H9 (cell line): ENCODE data around the gene COPZ2. TPM values are rescaled to one million over a fixed set of nuclear protein-coding genes. Genes with fewer than 3 reads are reported as not detected.
A peak's percentile ranks its signal among the peaks of the same experiment; 100 is the strongest.

Experiments
- DNase-seq: peaks from one replicate; pipeline ENCODE4 v3.0.0-alpha.2; 2017
- H2AFZ ChIP-seq: one replicate; pipeline ENCODE4 v1.6.1; 2013; ENCODE audit warnings: mild to moderate bottlenecking, low read length, control low read depth, moderate library complexity
- H2AK5ac ChIP-seq: 2 replicates; pipeline ENCODE4 v1.6.1; 2013; ENCODE audit warnings: low read length, control low read depth, mixed read lengths; ENCODE audit not compliant: insufficient read length
- H2BK120ac ChIP-seq: one replicate; pipeline ENCODE4 v1.6.1; 2013; ENCODE audit warnings: low read depth, mild to moderate bottlenecking, low read length, control low read depth, inconsistent platforms; ENCODE audit not compliant: poor library complexity, severe bottlenecking
- H2BK12ac ChIP-seq: 2 replicates; pipeline ENCODE4 v1.6.1; 2013; ENCODE audit warnings: low read length, control low read depth, mixed read lengths, low read depth; ENCODE audit not compliant: insufficient read length
- H2BK15ac ChIP-seq: 2 replicates; pipeline ENCODE4 v1.6.1; 2013; ENCODE audit warnings: low read depth, low read length, control low read depth
- H2BK20ac ChIP-seq: one replicate; pipeline ENCODE4 v1.6.1; 2013; ENCODE audit warnings: low read depth, mild to moderate bottlenecking, low read length, control low read depth, inconsistent platforms; ENCODE audit not compliant: poor library complexity, severe bottlenecking
- H2BK5ac ChIP-seq: 2 replicates; pipeline ENCODE4 v1.6.1; 2013; ENCODE audit warnings: low read length, control low read depth, mixed read lengths; ENCODE audit not compliant: insufficient read length
- H3K14ac ChIP-seq: 2 replicates; pipeline ENCODE4 v1.6.1; 2013; ENCODE audit warnings: low read length, control low read depth; ENCODE audit not compliant: insufficient read depth
- H3K18ac ChIP-seq: 2 replicates; pipeline ENCODE4 v1.6.1; 2013; ENCODE audit warnings: low read depth, mild to moderate bottlenecking, mixed read lengths, low read length, control low read depth; ENCODE audit not compliant: insufficient read length
- H3K23ac ChIP-seq: 2 replicates; pipeline ENCODE4 v1.6.1; 2013; ENCODE audit warnings: low read length, control low read depth, mixed read lengths, low read depth; ENCODE audit not compliant: insufficient read length
- H3K23me2 ChIP-seq: 2 replicates; pipeline ENCODE4 v1.6.1; 2013; ENCODE audit warnings: low read depth, mild to moderate bottlenecking, mixed read lengths, low read length, control low read depth; ENCODE audit not compliant: insufficient read length, poor library complexity, severe bottlenecking
- H3K27ac ChIP-seq: 2 replicates; pipeline ENCODE4 v1.5.1; 2013; ENCODE audit warnings: low read length, control low read depth, mixed read lengths, low read depth; ENCODE audit not compliant: insufficient read length
- H3K27me3 ChIP-seq: 2 replicates; pipeline ENCODE4 v1.6.1; 2013; ENCODE audit warnings: low read length, control low read depth, inconsistent platforms; ENCODE audit not compliant: insufficient read depth
- H3K4ac ChIP-seq: 2 replicates; pipeline ENCODE4 v1.6.1; 2013; ENCODE audit warnings: low read depth, mild to moderate bottlenecking, control low read depth, inconsistent platforms, low read length, moderate library complexity
- H3K4me1 ChIP-seq: 2 replicates; pipeline ENCODE4 v1.6.1; 2013; ENCODE audit warnings: low read length, control low read depth, inconsistent platforms; ENCODE audit not compliant: insufficient read depth
- H3K4me2 ChIP-seq: 2 replicates; pipeline ENCODE4 v1.6.1; 2013; ENCODE audit warnings: low read length, control low read depth, mixed read lengths; ENCODE audit not compliant: insufficient read length, insufficient read depth
- H3K56ac ChIP-seq: 2 replicates; pipeline ENCODE4 v1.6.1; 2013; ENCODE audit warnings: low read depth, mild to moderate bottlenecking, mixed read lengths, low read length, control low read depth; ENCODE audit not compliant: insufficient read length
- H3K79me1 ChIP-seq: 2 replicates; pipeline ENCODE4 v1.6.1; 2013; ENCODE audit warnings: low read depth, mild to moderate bottlenecking, moderate library complexity, low read length, control low read depth, inconsistent platforms; ENCODE audit not compliant: insufficient read depth, poor library complexity, severe bottlenecking
- H3K79me2 ChIP-seq: 2 replicates; pipeline ENCODE4 v1.6.1; 2013; ENCODE audit warnings: low read length, control low read depth, inconsistent platforms; ENCODE audit not compliant: insufficient read depth
- H3K9ac ChIP-seq: 2 replicates; pipeline ENCODE4 v1.6.1; 2013; ENCODE audit warnings: low read length, control low read depth, mixed read lengths; ENCODE audit not compliant: insufficient read length; ENCODE audit errors: extremely low read depth
- H3K9me3 ChIP-seq: one replicate; pipeline ENCODE4 v1.6.1; 2013; ENCODE audit warnings: low read depth, low read length, inconsistent platforms; ENCODE audit not compliant: control insufficient read depth
- H3T11ph ChIP-seq: one replicate; pipeline ENCODE4 v1.6.1; 2013; ENCODE audit warnings: mild to moderate bottlenecking, low read length, control low read depth, inconsistent platforms
- H4K20me1 ChIP-seq: one replicate; pipeline ENCODE4 v1.6.1; 2013; ENCODE audit not compliant: control insufficient read depth, insufficient read length, insufficient read depth
- H4K5ac ChIP-seq: 2 replicates; pipeline ENCODE4 v1.6.1; 2013; ENCODE audit warnings: low read depth, mild to moderate bottlenecking, mixed read lengths, low read length, control low read depth; ENCODE audit not compliant: insufficient read length
- H4K8ac ChIP-seq: replicated peaks from 2 replicates; pipeline ENCODE4 v1.6.1; 2013; ENCODE audit warnings: low read length, control low read depth, mixed read lengths, low read depth; ENCODE audit not compliant: insufficient read length
- H4K91ac ChIP-seq: 2 replicates; pipeline ENCODE4 v1.6.1; 2013; ENCODE audit warnings: low read depth, mild to moderate bottlenecking, moderate library complexity, mixed read lengths, low read length, control low read depth; ENCODE audit not compliant: insufficient read length
- H3K27ac Mint-ChIP-seq, 3 experiments: 2 replicates in 2 of 3; 3 replicates in 1 of 3; pipeline ENCODE4 v1.8.0; 2020 to 2021; ENCODE audit warnings: mixed read lengths in 3 of 3, mild to moderate bottlenecking in 1 of 3, moderate library complexity in 1 of 3
- H3K27me3 Mint-ChIP-seq: 2 replicates; pipeline ENCODE4 v1.8.0; 2021; ENCODE audit warnings: low read depth, mild to moderate bottlenecking, moderate library complexity, mixed read lengths
- H3K36me3 Mint-ChIP-seq, 3 experiments: 2 replicates in 2 of 3; 3 replicates in 1 of 3; pipeline ENCODE4 v1.8.0; 2020 to 2021; ENCODE audit warnings: low read depth in 3 of 3, mixed read lengths in 3 of 3; ENCODE audit not compliant: insufficient read depth in 1 of 3
- H3K4me1 Mint-ChIP-seq, 2 experiments: 2 replicates each; pipeline ENCODE4 v1.8.0; 2020; ENCODE audit warnings: mixed read lengths in 2 of 2
- H3K4me3 Mint-ChIP-seq, 2 experiments: 2 replicates in 1 of 2; 3 replicates in 1 of 2; pipeline ENCODE4 v1.8.0; 2020 to 2021; ENCODE audit warnings: mild to moderate bottlenecking in 2 of 2, mixed read lengths in 2 of 2, moderate library complexity in 1 of 2
- H3K9me3 Mint-ChIP-seq, 2 experiments: 2 replicates in 1 of 2; 3 replicates in 1 of 2; pipeline ENCODE4 v1.8.0; 2020; ENCODE audit warnings: mild to moderate bottlenecking in 2 of 2, mixed read lengths in 2 of 2, moderate library complexity in 1 of 2
- WGBS: extraction: QIAGEN DNeasy Blood & Tissue Kit; methylation state at CpG from one replicate; pipeline ENCODE4 v1.1.7; 2013; ENCODE audit warnings: missing lambda C conversion rate, low lambda C conversion rate, mixed read lengths; ENCODE audit not compliant: insufficient read length; ENCODE audit errors: extremely low coverage; 5-methylcytosine and 5-hydroxymethylcytosine counted together
- total RNA-seq: library from RNA; stranded (reverse); gene quantifications from 2 replicates; pipeline ENCODE4 v1.2.1, GENCODE V29; 2021
- TF ChIP-seq, protein P1 (sequence below): fragments of 200-600 bp; sonication (generic); conservative IDR thresholded peaks from 3 replicates; pipeline ENCODE4 v1.8.0; 2021; ENCODE audit warnings: antibody characterized with exemption, mild to moderate bottlenecking

The COPZ2 gene
- total RNA-seq, 1 experiment from 2014 or later: 0.68 TPM

GRCh38 chr17:48048384-48049126 is 11.0 kb upstream of the COPZ2 start:
- TF ChIP-seq, protein P1, sequence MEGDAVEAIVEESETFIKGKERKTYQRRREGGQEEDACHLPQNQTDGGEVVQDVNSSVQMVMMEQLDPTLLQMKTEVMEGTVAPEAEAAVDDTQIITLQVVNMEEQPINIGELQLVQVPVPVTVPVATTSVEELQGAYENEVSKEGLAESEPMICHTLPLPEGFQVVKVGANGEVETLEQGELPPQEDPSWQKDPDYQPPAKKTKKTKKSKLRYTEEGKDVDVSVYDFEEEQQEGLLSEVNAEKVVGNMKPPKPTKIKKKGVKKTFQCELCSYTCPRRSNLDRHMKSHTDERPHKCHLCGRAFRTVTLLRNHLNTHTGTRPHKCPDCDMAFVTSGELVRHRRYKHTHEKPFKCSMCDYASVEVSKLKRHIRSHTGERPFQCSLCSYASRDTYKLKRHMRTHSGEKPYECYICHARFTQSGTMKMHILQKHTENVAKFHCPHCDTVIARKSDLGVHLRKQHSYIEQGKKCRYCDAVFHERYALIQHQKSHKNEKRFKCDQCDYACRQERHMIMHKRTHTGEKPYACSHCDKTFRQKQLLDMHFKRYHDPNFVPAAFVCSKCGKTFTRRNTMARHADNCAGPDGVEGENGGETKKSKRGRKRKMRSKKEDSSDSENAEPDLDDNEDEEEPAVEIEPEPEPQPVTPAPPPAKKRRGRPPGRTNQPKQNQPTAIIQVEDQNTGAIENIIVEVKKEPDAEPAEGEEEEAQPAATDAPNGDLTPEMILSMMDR: no peak; the same call in 2 of the 3 replicates

More at GRCh38 chr17:48048384-48049126, 11.0 kb upstream of the COPZ2 start:
- Mint-ChIP-seq H3K4me1 (peaks cover 57 to 67% of the 10 kb centered on the region in 2 experiments), H3K27me3 (no peaks in the 10 kb centered on the region; the same call in 1 of the 2 replicates), H3K9me3 (no peaks in the 10 kb centered on the region; a peak in 1 of 5 replicates), H3K4me3 (peak overlapping the region; percentile 89 to 94), H3K36me3 (peaks cover 20 to 29% (median 27%) of the 10 kb centered on the region in 3 experiments), H3K27ac (peak overlapping the region; percentile 95 to 100 (median 97))
- Histone ChIP-seq H3K27ac (peak overlapping the region; percentile 15), H2AFZ (no peak overlapping the region), H3K27me3 (no peaks in the 10 kb centered on the region), H2BK20ac (no peak overlapping the region), H3K79me2 (peaks cover 14% of the 10 kb centered on the region; the same call in 1 of the 2 replicates), H3K14ac (peak overlapping the region; percentile 95), H4K91ac (no peak overlapping the region), H4K5ac (no peak overlapping the region), H3K56ac (no peak overlapping the region), H3K9ac (peak overlapping the region; percentile 82), H3K4ac (no peak overlapping the region), H2BK12ac (no peak overlapping the region), H2AK5ac (no peak overlapping the region), H2BK5ac (no peak overlapping the region), H2BK15ac (no peak overlapping the region), H3K23me2 (peaks cover 11% of the 10 kb centered on the region), H3K9me3 (no peaks in the 10 kb centered on the region), H4K20me1 (no peaks in the 10 kb centered on the region), H3K4me2 (peak overlapping the region; percentile 82), H3K79me1 (no peaks in the 10 kb centered on the region), H4K8ac (no peak overlapping the region), H3T11ph (no peak overlapping the region), H3K4me1 (peaks cover 13% of the 10 kb centered on the region; the same call in 1 of the 2 replicates), H3K18ac (peak overlapping the region; percentile 88), H3K23ac (peak overlapping the region; percentile 41), H2BK120ac (no peak overlapping the region)
- no CpG with 5 or more reads among the region's 53 CpGs for WGBS
- peak; percentile 95 for DNase-seq
